DMS153 treated with DMSO at 0.1 percent for 48 hours (cell line): ENCODE results near the gene SHLD2.
"Not testable (repeated sequence)": the region's sequence is repeated elsewhere in the genome, so short reads cannot be mapped to it uniquely, and the experiment has no call there.

Experiments
- DNase-seq: peaks from one replicate; lab custom pipeline; 2025; ENCODE audit not compliant: unreplicated experiment; lab: John Stamatoyannopoulos, UW

Gene SHLD2

GRCh38 chr10:87084291-87084782, 10.7 kb upstream of the SHLD2 start:
- DNase-seq, result not testable (repeated sequence)

GRCh38 chr10:87085537-87085936, 9.5 kb upstream of the SHLD2 start:
- no peak for DNase-seq

DNA sequence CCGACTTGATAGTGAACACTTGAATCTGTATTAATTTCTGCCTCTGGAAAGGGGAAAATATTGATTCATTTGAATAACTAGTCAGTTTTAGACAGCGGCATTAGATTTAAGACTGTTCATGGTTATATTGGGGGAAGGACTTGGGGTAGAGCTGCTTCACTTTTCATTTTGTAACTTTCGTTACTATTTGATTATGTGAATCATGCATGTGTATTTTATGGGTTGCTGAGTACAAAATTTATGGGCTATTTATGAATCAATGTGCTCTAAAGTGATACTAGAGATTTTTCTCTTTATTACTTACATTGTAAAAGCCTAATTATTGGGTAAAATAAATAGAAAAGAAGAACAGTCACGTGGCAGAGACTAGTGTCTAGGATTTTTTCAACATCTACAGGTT, 5.3 kb upstream of the SHLD2 start:
- DNase-seq, result no peak

DNA sequence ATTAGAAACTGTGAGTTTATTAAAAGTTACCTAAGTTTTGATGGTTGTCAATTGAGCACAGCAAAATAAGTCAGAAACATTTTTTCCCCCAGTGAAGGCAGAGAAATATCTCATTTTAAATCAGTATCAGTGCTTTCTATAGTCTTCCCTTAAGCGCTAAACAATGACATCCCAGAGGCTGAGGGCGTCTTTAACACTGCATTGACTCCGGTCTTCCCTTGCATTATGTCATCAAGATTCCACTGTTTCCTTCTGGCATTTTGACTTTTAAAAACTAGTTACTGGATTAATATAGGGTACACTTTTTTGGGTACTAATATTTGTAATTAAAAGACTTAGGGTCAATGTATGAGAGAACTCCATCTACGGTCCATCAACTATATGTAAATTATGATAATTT, 4.2 kb upstream of the SHLD2 start:
- no peak for DNase-seq

DNA sequence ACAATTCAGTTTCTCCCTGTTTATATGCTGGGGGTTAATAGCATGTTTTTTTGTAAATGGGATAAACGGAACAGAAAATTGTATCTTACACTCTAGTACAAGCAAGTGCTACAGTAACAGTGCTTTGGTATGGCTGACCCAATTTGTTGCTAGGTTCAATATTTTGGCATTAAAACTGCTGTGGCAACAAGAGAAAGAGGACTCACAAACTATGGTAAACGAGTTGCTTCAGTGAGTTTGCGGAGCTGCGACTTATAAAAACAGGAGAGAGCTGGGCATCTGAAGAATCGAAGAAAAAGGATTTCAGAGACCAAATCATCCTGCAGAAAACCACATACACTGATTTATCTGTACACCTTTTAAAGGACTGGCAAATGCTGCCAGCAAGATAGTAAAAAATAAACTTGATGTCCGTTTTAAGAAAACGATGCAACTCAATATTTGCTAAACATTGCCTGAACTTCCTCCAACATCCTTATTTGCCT, 2.6 kb upstream of the SHLD2 start:
- no peak for DNase-seq

DNA sequence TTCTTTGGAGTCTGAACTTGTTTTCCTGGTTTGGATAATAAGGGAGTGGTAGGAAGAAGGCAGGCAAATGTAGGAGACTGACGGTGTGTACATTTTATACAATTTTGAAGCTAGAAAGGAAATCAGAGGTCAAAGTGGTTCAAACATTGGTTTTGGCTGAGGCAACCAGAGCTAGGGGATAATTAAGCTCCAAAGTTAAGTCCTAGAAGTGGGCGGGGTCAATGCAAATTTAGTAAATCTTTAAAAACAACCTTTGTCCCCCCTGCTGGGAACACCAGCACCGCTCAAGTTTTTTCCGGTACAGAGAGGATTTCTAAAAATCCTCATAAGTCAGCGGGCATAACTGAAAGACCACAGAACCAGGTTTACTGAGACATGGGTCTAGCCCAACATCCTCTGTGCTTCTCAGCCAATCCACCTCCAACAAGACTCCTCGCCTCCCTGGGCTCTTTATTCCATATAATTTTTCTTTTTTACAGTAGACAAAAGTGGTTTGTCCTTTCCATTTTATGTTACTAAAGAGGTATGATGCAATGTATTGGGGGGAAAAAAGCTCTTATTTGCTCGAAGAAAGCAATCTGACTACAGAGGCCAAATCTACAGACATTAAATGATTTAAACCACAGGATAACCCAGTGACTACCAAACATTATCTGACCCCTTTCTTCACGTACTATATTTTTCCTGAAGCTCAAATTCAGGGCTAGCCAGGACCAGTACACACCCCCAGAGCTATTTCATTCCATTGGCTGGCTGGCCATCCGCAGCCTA, 2.0 kb upstream of the SHLD2 start:
- DNase-seq, result no peak

- DNase-seq, result no peak
Measured at GRCh38 chr10:87093632-87094372, 1.2 kb upstream of the SHLD2 start.

DNA sequence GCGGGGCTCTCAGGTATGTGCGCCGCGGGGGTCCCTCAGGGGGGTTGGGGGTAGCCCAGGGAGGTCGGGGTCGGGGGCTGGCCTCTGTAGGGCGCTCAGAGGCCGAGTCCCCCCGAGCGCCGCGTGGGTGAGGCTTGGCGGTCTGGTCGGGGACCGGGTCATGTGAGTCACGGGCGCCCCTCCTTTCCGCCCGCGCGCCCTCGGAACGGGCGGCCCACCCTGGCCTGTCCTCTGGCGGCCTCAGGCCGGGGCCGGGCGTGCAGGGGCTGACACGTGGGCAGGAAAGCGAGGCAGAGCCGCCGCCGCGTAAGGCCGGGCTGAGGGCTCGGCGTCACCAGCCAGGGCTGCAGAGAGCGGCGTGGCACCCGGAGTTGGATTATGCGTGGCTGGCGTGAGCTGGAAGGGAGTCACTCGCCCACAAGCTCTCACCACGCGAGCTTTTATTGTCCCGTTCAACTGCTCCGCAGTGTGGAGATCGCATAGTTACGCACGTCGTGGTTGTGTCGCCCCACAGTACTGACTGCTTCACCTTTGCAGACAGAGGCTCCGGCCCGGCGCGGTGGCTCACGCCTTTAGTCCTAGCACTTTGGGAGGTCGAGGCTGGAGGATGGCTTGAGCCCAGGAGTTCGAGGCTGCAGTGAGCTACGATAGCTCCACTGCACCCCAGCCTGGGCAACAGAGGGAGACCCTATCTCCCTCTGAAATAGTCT, 385 bp downstream of the SHLD2 start:
- no peak for DNase-seq

GRCh38 chr10:87101996-87102395, 7.0 kb downstream of the SHLD2 start:
- no peak for DNase-seq

GRCh38 chr10:87104727-87105126, 9.7 kb downstream of the SHLD2 start:
- not testable (repeated sequence) for DNase-seq

DNA sequence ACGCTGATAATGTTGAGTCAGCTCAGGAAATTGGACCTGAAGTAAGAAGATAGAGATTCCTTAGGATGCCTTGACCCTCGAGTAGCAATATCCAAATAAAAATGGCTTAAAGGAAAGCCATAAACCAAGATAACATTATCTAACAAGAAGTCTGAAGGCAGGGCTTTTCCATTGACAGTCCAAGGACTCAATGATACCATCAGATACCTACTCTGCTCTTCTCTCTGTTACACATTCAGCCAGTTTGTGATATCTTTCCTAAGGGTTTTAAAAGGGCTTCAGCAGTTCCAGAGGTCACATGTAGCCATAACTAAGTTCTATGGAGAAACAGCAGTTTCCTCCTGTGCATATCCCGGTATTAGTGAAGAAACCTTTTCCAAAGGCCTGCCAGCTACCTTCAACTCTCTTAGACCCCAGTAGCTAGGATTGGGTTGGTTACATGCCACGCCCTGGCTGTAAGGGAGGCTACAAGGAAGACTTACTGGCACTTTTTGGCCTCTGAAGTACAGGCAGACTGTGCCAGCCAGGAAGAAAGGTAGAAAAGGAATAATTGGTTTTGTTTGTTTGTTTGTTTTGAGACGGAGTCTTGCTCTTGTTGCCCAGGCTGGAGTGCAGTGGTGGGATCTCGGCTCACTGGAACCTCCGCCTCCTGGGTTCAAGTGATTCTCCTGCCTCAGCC, 10.6 kb downstream of the SHLD2 start:
- DNase-seq, result no peak

GRCh38 chr10:87118122-87118521, 23.1 kb downstream of the SHLD2 start:
- DNase-seq, result not testable (repeated sequence)

DNA sequence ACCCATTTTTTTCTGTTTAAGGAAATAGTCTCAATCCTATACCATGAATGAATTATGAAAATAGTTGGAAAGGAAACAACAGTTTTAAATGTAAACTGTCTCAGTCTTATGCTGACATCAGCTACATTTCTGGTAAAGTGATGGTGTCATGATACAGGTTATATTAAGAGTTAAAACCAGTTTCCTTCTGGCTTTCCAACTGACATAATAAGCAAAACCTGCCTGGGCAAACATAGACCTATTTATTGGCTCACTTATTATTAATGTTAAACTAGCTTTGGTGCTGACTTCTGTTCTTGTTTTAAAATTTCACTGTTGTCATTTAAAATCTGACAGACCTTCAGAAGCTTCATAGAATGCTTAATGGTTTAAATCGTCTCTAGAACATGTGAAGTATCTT, 24.0 kb downstream of the SHLD2 start:
- DNase-seq, result not testable (repeated sequence)

DNA sequence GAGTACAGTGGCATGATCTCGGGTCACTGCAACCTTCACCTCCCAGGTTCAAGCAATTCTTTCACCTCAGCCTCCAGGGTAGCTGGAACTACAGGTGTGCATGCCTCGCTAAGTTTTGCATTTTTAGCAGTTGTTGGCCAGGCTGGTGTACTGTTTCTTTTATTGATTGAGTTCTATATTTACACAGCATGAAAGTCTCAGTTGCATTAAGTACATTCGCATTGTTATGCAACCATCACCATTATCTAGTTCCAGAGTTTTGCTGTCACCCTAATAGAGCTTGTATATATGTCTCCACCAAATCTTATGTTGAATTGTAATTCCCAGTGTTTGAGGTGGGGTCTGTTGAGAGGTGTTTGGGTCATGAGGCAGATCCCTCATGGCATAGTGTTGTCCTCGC, 28.3 kb downstream of the SHLD2 start:
- DNase-seq, result not testable (repeated sequence)

GRCh38 chr10:87127048-87127447, 32.0 kb downstream of the SHLD2 start:
- DNase-seq, result not testable (repeated sequence)

- DNase-seq, result not testable (repeated sequence)
Measured at GRCh38 chr10:87127607-87128156, 32.7 kb downstream of the SHLD2 start.

GRCh38 chr10:87132176-87132575, 37.2 kb downstream of the SHLD2 start:
- DNase-seq, result not testable (repeated sequence)

- DNase-seq, result not testable (repeated sequence)
Measured at GRCh38 chr10:87133936-87134335, 38.9 kb downstream of the SHLD2 start.

DNA sequence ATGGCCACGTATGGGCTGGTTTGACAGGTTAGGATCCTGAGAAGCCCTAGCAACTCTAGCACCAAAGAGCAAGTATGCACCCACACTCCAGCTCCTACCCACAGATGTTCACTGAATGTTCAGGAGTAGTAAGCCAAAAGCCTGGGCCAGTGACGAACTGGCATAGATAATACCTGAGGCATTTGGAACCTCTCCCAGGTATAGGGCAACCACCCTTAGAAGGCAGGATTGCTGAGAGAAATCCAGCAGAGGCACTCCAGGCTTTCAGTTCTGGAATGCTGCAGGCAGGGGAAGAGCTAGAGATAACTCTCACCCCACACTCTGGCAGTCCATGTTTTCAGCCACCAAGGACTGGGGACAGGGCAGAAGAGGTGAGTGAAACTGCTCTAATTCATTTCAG, 39.4 kb downstream of the SHLD2 start:
- not testable (repeated sequence) for DNase-seq

GRCh38 chr10:87137478-87137877, 42.5 kb downstream of the SHLD2 start:
- not testable (repeated sequence) for DNase-seq
